HG03565 (cell line): ENCODE results near the gene GOLGA6A.
A peak's percentile ranks its signal among the peaks of the same experiment; 100 is the strongest.
"Not testable (repeated sequence)": the region's sequence is repeated elsewhere in the genome, so short reads cannot be mapped to it uniquely, and the experiment has no call there.

ENCODE experiments used
- ATAC-seq: cut with Tn5 transposase; IDR thresholded peaks from one replicate; pipeline ENCODE4 v1.9.1; 2021; ENCODE audit warnings: mild to moderate bottlenecking, moderate library complexity; ENCODE audit not compliant: unreplicated experiment

Gene GOLGA6A

GRCh38 chr15:74108111-74108510 lies 25.8 kb upstream of the GOLGA6A start:
- no peak for ATAC-seq

DNA sequence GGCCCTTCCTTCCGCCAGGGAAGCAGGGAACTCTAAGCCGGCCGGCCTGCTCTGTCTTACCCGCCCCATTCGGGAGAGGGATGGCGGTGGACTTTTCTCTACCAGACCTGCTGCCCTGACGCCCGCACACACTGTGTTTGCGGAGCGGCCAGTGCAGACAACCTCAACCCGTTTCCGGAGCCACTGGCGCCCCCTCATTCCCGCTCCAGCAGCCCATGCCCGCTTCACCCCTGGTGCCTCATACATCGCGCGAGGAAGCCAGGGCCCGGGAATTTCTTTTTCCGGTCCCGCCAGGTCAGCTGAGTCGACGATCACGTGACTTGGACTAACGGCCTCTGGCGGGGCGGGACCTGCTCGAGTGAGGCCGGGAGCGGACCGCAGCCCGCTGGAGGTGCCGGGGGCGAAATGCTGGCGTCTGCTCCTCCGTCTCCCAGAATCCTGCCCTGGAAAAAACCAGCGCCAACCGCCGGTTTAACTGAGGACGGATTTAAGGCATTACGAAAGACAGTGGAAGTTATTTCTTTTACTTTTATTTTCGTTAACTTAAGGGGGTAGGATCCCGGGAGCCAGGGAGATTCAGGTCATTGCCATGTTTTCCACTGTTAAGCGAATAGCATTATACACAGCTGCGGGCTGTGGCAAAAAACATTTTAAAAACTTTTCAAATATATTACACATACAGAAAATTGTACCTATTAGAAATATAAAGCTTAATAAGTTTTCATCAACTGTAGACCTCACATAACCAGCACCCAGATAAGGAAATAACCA lies 17.8 kb upstream of the GOLGA6A start:
- ATAC-seq: peak; percentile 72

GRCh38 chr15:74096753-74097474 lies 14.6 kb upstream of the GOLGA6A start:
- not testable (repeated sequence) for ATAC-seq

- ATAC-seq: not testable (repeated sequence)
Measured at GRCh38 chr15:74095610-74096009, 13.3 kb upstream of the GOLGA6A start.

DNA sequence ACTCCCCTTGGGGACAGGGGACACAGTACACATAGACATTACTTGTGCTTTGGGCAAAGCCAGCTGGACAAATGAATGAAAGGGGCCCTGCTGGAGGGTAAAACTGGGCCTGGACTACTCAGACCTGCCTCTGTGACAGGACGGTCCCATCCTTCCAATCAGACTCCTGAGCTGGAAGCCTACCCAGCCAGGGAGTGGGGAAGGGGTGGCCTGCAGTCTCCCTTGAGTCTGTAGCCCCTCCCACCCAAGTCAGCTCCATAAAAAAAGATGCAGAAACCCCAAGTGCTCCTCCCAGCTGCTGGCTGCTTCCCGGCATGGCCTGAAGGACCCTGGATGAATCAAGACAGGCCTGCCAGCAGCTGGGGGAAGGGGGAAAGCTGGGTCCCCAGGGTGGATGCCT lies 12.2 kb upstream of the GOLGA6A start:
- not testable (repeated sequence) for ATAC-seq

DNA sequence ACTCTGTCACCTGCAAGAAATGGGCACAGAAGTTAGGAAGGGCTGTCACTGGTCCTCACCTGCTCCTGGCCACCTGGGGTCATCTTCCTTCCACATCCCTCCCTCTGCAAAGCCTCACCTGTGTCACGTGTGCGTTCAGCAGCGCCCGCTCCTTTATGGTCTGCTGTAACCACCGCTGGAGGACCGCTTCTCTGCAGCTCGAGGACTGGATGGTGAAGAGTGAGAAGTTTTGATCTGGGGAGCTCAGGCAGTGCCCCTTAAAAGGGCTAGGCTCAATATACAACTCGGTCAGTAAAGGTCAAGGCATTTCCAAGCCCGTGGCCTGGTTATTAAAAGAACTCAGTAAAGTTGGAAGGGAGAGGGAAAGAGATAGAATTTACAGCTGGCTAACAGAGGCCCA lies 6.6 kb downstream of the GOLGA6A start:
- ATAC-seq: not testable (repeated sequence)

DNA sequence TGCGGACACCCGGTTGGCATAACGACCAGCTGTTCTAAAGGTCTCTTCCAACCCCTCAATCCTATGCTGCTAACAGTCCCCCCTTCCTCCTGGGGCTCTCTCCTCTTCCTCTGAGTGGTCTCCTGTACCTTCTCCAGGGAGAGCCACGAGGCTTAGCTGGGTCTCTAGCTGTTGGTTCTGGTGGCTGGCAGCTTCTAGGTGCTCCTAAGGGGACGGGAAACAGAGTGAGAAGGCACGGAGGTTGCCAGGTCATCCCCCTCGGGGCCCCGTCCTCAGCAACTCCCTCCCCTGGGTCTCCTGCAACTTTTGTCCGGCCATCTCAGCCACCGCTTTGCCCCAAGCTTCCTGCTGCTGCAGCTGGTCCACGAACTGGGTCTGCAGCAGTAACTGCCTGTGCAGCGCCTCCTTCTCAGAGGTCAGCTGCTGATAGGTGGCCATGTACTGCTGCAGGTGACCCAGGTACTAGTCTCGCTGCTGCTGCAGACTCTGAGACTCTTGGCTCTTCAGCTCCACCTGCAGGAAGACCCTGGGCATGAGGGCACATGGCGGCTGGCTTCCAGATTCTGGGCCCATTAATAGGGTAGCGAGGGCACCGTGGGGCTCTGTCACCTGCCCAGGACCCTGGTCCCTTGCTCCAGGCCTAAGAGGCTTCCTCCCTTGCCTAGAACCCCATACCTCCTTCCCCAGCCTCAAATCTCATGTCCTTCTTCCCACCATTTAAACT lies 9.6 kb downstream of the GOLGA6A start:
- ATAC-seq: not testable (repeated sequence)

GRCh38 chr15:74072132-74072531 lies 10.2 kb downstream of the GOLGA6A start:
- not testable (repeated sequence) for ATAC-seq

- ATAC-seq: not testable (repeated sequence)
Measured at GRCh38 chr15:74071645-74072044, 10.7 kb downstream of the GOLGA6A start.

DNA sequence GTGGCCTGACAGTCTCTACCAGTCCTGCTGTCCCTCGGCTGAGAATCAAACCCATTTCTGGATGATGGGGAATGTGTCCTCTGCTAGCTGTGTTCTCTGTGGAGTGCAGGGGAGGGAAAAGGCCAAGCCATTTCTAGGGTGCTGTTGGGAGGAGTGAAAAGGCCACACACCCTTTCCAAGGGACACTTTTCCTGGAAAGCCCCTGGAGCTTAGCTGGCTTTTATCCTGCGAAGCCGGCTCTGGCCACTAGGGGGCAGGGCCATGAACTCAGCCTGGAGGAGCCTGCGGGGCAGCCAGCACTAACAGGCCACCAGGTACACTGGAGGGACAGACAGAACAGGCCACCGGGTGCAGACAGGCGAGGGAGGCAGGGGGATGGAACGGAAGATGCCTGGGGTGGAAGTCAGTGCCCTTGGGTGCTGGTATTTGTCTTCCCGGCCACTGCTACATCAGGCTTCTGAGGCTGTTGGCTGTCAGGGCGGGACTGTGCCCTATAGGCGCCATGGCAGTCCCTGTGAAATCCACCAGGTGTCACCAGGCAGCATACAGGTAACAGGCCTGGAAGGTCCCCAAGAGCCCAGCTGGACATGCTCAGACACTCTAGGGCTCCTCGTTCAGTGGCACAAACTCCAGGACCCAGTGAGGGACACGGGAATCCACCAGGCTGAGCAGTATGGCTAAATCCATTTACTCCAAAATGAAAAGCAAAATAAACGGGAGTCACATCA lies 16.5 kb downstream of the GOLGA6A start:
- ATAC-seq: not testable (repeated sequence)

GRCh38 chr15:74064822-74065221 lies 17.5 kb downstream of the GOLGA6A start:
- not testable (repeated sequence) for ATAC-seq

GRCh38 chr15:74064183-74064582 lies 18.2 kb downstream of the GOLGA6A start:
- ATAC-seq: not testable (repeated sequence)

DNA sequence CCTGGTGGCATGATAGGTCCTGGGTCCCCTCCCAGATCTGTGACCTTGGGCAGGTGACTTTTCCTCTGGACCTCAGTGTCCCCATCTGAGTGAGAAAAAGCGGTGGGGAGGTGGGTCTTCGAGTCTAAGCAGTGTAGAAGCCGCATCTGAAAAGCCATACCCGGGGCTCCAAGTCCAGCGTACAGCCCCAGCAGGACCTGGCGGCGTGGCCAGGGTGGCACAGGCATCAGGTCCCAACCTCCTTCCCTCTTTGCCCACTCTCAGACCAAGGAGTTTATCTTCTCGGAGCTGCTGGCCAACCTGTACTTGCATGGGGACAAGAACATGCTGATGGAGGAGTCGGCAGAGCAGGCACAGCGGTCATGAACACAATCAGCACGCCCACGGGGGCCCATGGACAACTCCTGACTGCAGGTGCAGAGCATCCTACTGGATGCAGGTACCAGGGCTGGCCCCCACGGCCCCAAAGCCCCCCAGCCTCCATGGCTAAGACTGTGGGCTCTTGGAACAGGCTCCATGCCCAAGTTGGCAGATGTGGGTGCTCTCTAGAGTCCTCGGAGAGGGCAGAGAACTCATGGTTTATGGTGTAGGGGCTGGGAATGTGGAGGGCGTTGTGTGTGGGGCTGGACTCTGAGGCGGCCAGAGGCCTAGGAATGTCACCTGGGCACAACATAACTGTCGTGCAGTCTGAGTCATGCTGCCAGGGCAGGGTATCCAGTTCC lies 18.8 kb downstream of the GOLGA6A start:
- not testable (repeated sequence) for ATAC-seq

- ATAC-seq: no peak
Measured at GRCh38 chr15:74062671-74063070, 19.7 kb downstream of the GOLGA6A start.

DNA sequence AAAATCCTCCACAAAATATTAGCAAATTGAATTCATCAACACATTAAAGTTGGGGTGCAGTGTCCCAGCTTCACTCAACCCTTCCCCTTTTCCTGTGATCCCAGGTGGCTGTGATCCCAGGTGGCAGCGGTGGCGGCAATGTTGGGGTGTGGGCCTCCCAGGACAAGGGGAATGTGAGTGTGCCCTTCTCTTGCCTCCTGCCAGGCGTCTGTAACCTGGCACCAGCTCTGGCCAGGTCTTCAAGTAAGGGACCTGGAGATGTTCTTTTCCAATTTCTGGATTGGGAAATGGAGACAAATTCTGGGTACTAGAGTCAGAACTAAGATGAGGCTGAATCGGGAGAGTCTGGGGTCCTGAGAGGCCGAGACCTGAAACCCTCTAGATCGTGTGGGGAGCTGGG lies 20.1 kb downstream of the GOLGA6A start:
- ATAC-seq: no peak

- ATAC-seq: no peak
Measured at GRCh38 chr15:74060251-74060650, 22.1 kb downstream of the GOLGA6A start.

DNA sequence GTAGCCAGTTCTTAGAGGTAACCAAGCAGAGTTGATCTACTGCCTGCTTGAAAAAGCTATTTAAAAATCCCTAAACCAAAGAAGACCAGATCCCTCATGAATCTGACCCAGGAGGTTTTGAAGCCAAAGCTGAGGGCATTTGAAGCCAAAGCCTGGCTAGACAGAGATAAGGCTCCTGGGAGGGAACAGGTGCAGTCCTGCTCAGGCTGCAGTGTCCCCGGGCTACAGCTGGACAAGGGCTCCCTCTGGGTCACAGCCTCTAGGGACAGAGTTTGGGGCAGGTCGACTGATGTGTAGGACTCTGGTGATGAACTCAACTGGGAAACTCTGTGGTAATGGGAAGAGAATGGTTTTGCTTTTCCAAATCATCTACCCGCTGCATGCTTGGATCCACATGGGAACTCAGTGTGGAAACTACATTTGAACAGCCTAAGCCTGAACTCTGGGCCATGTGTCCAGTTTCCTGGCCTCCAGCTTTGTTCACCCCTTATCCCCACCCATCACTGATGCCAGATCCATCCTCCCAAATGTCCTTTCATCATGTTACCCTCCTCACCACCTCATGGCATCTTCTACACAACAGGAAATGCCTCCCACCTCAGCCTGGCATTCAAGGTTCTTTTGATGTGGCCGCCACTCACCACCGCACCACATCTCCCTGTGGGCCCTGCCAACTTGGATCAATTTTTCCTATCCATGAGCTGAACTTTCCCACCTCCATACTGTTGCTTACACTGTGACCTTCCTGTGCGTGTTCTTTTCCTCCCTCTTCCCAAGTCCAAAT lies 23.1 kb downstream of the GOLGA6A start:
- ATAC-seq: not testable (repeated sequence)

DNA sequence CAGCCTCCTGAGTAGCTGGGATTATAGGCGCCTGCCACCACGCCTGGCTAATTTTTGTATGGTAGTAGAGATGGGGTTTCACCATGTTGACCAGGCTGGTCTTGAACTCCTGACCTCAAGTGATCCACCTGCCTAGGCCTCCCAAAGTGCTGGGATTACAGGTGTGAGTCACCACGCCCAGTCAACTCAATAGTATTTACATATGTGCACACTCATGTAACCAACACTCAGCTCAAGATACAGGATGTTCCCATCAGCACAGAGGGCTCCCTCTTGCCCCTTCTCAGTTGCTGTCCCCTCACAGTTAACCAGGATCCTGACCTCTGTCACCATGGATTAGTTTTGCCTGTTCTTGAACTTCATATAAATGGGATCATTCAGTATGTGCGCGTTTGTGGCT lies 26.0 kb downstream of the GOLGA6A start:
- not testable (repeated sequence) for ATAC-seq

DNA sequence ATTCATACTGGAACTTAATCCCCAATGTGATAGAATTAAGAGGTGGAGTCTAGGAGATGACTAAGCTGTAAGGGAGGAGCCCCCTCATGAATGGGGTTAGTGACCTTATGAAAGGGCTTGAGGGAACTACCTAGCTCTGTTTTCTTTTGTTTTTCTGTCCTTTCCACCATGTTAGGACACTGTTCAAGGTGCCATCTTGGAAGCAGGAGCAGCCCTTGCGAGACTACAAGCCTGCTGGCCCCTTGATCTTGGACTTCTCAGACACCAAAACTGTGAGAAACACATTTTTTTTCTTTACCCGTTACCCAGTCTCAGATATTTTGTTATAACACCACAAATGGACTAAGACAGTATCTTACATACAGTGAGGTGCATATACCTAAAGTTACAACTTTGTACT lies 26.5 kb downstream of the GOLGA6A start:
- ATAC-seq: no peak
